HepG2 (cell line): ENCODE measurements around the gene FIGLA. TPM values are rescaled to one million over a fixed set of nuclear protein-coding genes. Genes with fewer than 3 reads are reported as not detected.

ENCODE experiments used
- ATAC-seq: fragments of 200-7000 bp; cut with Tn5 transposase; 3 replicates; pipeline ENCODE4 v1.9.1; 2020; ENCODE audit warnings: mild to moderate bottlenecking, moderate library complexity
- BruUV-seq: library from RNA; stranded (reverse); fragments of 400-500 nt; replicated peaks from 2 replicates; lab custom pipeline; 2021; lab: Mats Ljungman, UMichigan
- CTCF ChIA-PET: fragments of 300-600 bp; formaldehyde crosslinking; extraction: SDS; loops from one replicate; lab custom pipeline; 2021; ENCODE audit warnings: low total read pairs, inconsistent platforms, low intra/inter-chr PET ratio; lab: Yijun Ruan, JAX
- POLR2A ChIA-PET: fragments of 350-600 bp; sonication (Branson Sonifier 250); formaldehyde crosslinking; loops from one replicate; lab custom pipeline; 2020; ENCODE audit warnings: antibody characterized with exemption, inconsistent platforms; lab: Yijun Ruan, JAX
- DNase-seq: peaks from one replicate; pipeline ENCODE4 v3.0.0-alpha.2; 2015; ENCODE audit warnings: low spot score
- FAIRE-seq: peaks from 3 replicates; lab custom pipeline; 2011; peaks lifted over from hg19 to GRCh38; lab: Jason Lieb, UNC
- H2AFZ ChIP-seq: one replicate; pipeline ENCODE4 v1.6.1; 2011; ENCODE audit warnings: low read length, inconsistent platforms
- H3K27ac ChIP-seq: fragments of 300-600 bp; 3 replicates; pipeline ENCODE4 v1.8.0; 2011; ENCODE audit warnings: mixed run types, mild to moderate bottlenecking, mixed read lengths, low read length, inconsistent platforms; ENCODE audit not compliant: insufficient read depth; ENCODE audit errors: extremely low read length
- H3K27me3 ChIP-seq, 2 experiments: fragments of 200-600 bp in 1 of 2; 2 replicates in 1 of 2; 3 replicates in 1 of 2; pipeline versions ENCODE4 v1.6.0 to v1.8.0; 2011; ENCODE audit warnings: low read length in 2 of 2, mild to moderate bottlenecking in 2 of 2, moderate library complexity in 2 of 2, inconsistent platforms in 1 of 2; ENCODE audit not compliant: insufficient read depth in 2 of 2, control insufficient read depth in 1 of 2
- H3K36me3 ChIP-seq, 2 experiments: fragments of 200-600 bp in 1 of 2; replicated peaks in 1 of 2; 2 replicates in 1 of 2; 3 replicates in 1 of 2; pipeline versions ENCODE4 v1.5.1 to v1.8.0; 2011; ENCODE audit warnings: low read length in 2 of 2, inconsistent platforms in 1 of 2; ENCODE audit not compliant: insufficient read depth in 2 of 2, control insufficient read depth in 1 of 2
- H3K4me1 ChIP-seq: 2 replicates; pipeline ENCODE4 v1.5.1; 2012; ENCODE audit warnings: low read length, inconsistent platforms; ENCODE audit not compliant: insufficient read depth
- H3K4me2 ChIP-seq: 2 replicates; pipeline ENCODE4 v1.6.0; 2011; ENCODE audit warnings: low read depth, low read length, inconsistent platforms
- H3K4me3 ChIP-seq, 3 experiments: fragments of 200-600 bp in 1 of 3; sonication (generic), shearing (Covaris generic) in 1 of 3; replicated peaks in 1 of 3; 2 replicates each; pipeline ENCODE4 v1.5.1; 2011 to 2016; ENCODE audit warnings: low read length in 3 of 3, inconsistent platforms in 2 of 3, low read depth in 2 of 3, mild to moderate bottlenecking in 2 of 3, control low read depth in 1 of 3, mixed read lengths in 1 of 3; ENCODE audit not compliant: insufficient read depth in 1 of 3
- H3K79me2 ChIP-seq: one replicate; pipeline ENCODE4 v1.6.1; 2011; ENCODE audit warnings: low read length, inconsistent platforms; ENCODE audit not compliant: insufficient read depth
- H3K9ac ChIP-seq: 2 replicates; pipeline ENCODE4 v1.6.0; 2011; ENCODE audit warnings: mild to moderate bottlenecking, low read depth, low read length, inconsistent platforms; ENCODE audit not compliant: insufficient read depth
- H3K9me3 ChIP-seq: 2 replicates; pipeline ENCODE4 v1.5.1; 2012; ENCODE audit warnings: mild to moderate bottlenecking, low read length
- H4K20me1 ChIP-seq: 2 replicates; pipeline ENCODE4 v1.6.0; 2011; ENCODE audit warnings: inconsistent platforms, mild to moderate bottlenecking, low read length, moderate library complexity; ENCODE audit not compliant: insufficient read depth
- AFF4 ChIP-seq: sonication (generic); formaldehyde crosslinking; IDR thresholded peaks from 2 replicates; pipeline ENCODE4 v1.4.0; 2020; ENCODE audit warnings: missing genetic modification reagents
- FLYWCH1 ChIP-seq: sonication (generic); formaldehyde crosslinking; IDR thresholded peaks from 2 replicates; pipeline ENCODE4 v1.8.1; 2023; ENCODE audit warnings: mild to moderate bottlenecking, missing genetic modification reagents
- IRF9 ChIP-seq: sonication (generic); formaldehyde crosslinking; IDR thresholded peaks from 2 replicates; pipeline ENCODE4 v1.8.0; 2022; ENCODE audit warnings: missing genetic modification reagents, mild to moderate bottlenecking, borderline replicate concordance
- ZBTB10 ChIP-seq: sonication (generic); formaldehyde crosslinking; IDR thresholded peaks from 2 replicates; pipeline ENCODE4 v1.4.0; 2020; ENCODE audit warnings: missing genetic modification reagents, borderline replicate concordance
- ZBTB21 ChIP-seq: sonication (generic); formaldehyde crosslinking; IDR thresholded peaks from 2 replicates; pipeline ENCODE4 v1.4.0; 2020; ENCODE audit warnings: missing genetic modification reagents
- ZBTB7A ChIP-seq: sonication (generic); formaldehyde crosslinking; IDR thresholded peaks from 2 replicates; pipeline ENCODE4 v1.8.0; 2022; ENCODE audit warnings: mild to moderate bottlenecking, missing genetic modification reagents
- ZFX ChIP-seq: sonication (generic); formaldehyde crosslinking; IDR thresholded peaks from 2 replicates; pipeline ENCODE4 v1.4.0; 2020; ENCODE audit warnings: mild to moderate bottlenecking, low read depth, missing genetic modification reagents, moderate library complexity
- ZNF7 ChIP-seq: IDR thresholded peaks from 2 replicates; pipeline ENCODE4 v1.6.1; 2016; ENCODE audit warnings: missing biosample characterization, missing genetic modification reagents
- WGBS: methylation state at CpG from one replicate; pipeline ENCODE4 v1.1.6; 2017; ENCODE audit warnings: low lambda C conversion rate; 5-methylcytosine and 5-hydroxymethylcytosine counted together
- in situ Hi-C: cut with HindIII; loops from 2 replicates; pipeline ENCODE4 v1.10.0; 2017; ENCODE audit warnings: low pct_unique_long_range_greater_than_20kb; ENCODE audit not compliant: extremely low pct_ligation_motif_present
- intact Hi-C: fragments of 100-400 bp; cut with micrococcal nuclease; formaldehyde crosslinking; loops from one replicate; pipeline ENCODE4 v1.10.0; 2022; ENCODE audit not compliant: unreplicated experiment
- polyA plus RNA-seq, 8 experiments: library from polyadenylated mRNA; depleted of rRNA in 3 of 8; stranded (reverse) in 7 of 8; unstranded in 1 of 8; fragments of >200 nt; fragmentation: Illumina TruSeq in 4 of 8; extraction: Trizol in 4 of 8; gene quantifications; 2 replicates each; pipeline versions ENCODE4 v1.2.1 to v1.2.3, GENCODE V29; 2011 to 2016; ENCODE audit warnings: low read depth in 4 of 8, missing spikeins in 1 of 8, mixed read lengths in 1 of 8; ENCODE audit not compliant: insufficient read depth in 1 of 8
- total RNA-seq, 5 experiments: library from RNA; depleted of rRNA; stranded (reverse); fragments of >200 nt; fragmentation: Illumina TruSeq; extraction: Trizol; gene quantifications; 2 replicates each; pipeline ENCODE4 v1.2.3, GENCODE V29; 2016; ENCODE audit warnings: low read depth in 1 of 5
- TF ChIP-seq, protein P1 (sequence below): sonication (generic); formaldehyde crosslinking; IDR thresholded peaks from 2 replicates; pipeline ENCODE4 v1.4.0; 2020; ENCODE audit warnings: missing genetic modification reagents, borderline replicate concordance

FIGLA gene
- total and polyA plus RNA-seq, 2 of the 13 experiments (the other 11 are each of a cell fraction or from before 2014, with no cell fraction given) = not detected

- no peak for TF ChIP-seq ZBTB10 (CRISPR knock-in tag)
- no peak for TF ChIP-seq FLYWCH1
- TF ChIP-seq, protein P1, sequence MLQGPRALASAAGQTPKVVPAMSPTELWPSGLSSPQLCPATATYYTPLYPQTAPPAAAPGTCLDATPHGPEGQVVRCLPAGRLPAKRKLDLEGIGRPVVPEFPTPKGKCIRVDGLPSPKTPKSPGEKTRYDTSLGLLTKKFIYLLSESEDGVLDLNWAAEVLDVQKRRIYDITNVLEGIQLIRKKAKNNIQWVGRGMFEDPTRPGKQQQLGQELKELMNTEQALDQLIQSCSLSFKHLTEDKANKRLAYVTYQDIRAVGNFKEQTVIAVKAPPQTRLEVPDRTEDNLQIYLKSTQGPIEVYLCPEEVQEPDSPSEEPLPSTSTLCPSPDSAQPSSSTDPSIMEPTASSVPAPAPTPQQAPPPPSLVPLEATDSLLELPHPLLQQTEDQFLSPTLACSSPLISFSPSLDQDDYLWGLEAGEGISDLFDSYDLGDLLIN = no peak
- no peak for TF ChIP-seq IRF9 (CRISPR knock-in tag)
- no peak for TF ChIP-seq ZNF7 (CRISPR knock-in tag)
Measured at GRCh38 chr2:70768590-70769085, 21.8 kb downstream of the FIGLA start (continued).

DNA sequence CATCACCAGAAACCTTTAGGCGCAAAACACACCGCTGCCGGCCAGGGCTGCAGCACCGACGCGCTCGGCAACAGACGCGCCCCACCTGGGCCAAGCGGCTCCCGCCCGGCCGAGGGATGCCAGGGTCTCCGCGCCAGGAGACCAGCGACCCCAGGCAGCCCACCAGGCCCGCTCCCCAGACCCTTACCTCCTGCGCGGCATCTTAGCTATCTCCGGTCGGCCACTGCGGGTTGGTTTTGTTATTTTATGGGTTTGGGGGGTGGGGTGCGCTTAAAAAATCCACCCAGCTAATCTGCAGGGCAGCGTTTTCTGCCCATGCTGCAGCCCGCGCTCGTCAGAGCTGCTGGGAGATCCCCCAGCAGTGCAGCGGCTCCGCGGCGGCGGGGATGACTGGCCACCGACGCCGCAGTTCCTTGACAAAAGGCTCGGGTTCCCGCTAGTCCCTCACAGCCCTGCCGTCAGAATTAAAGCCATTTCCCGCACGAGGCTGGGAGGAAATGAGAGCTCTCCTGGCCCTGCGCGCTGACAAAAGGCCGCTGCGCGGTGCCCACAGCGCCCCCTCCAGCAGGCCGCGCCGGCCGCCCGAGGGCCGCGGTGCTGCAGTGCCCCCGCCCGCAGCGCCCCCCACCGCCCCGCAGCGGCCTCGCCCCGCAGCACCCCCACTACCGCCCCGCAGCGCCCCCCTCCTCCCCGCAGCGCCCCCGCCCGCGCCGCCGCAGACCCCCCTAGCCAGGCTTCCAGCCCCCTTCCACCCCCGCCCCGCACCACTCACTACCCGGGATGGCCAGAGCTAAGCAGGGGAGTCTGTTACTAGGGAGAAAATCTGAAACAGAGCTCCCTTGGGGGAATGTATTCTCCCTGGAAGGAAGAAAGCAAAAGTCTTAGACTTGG lies 22.5 kb downstream of the FIGLA start, which contains the start of gene ADD2:
ADD2 (minus strand) TSS at position 502 of the 891 bp plus-strand sequence. CDS start 61,792 bp downstream, outside the sequence.
- Histone ChIP-seq H3K36me3 (no peaks in the 10 kb centered on the region), H3K27me3 (peaks cover 2 to 66% of the 10 kb centered on the region in 2 experiments), H3K9me3 (no peaks in the 10 kb centered on the region), H3K79me2 (no peaks in the 10 kb centered on the region), H4K20me1 (no peaks in the 10 kb centered on the region), H3K9ac (no peak within 1 kb of the TSS), H3K4me1 (no peaks in the 10 kb centered on the region), H3K4me3 (peak within 1 kb of the TSS; percentile 8 to 53 (median 29); a peak in 2 of 6 replicates), H3K4me2 (peak within 1 kb of the TSS; percentile 68), H3K27ac (no peak within 1 kb of the TSS), H2AFZ (no peak within 1 kb of the TSS)
- ChIA-PET CTCF (no interaction called here), POLR2A (no interaction called here)
- 44% methylated on average over 57 of the region's 74 CpGs for WGBS
- ATAC-seq (peak; percentile 86), FAIRE-seq (no peak), DNase-seq (no peak)
- intact Hi-C loops (no loop called here), in situ Hi-C loops (no loop called here)
- no TSS peak for BruUV-seq
- TF ChIP-seq ZBTB21 (CRISPR knock-in tag) = no peak
- peak; percentile 36; the same call in 1 of the 2 replicates for TF ChIP-seq ZFX (CRISPR knock-in tag)
- no peak for TF ChIP-seq AFF4
- TF ChIP-seq ZBTB7A = no peak
